HCT116 (cell line): ENCODE data around the gene BNC2. TPM values are rescaled to one million over a fixed set of nuclear protein-coding genes. Genes with fewer than 3 reads are reported as not detected.

Experiments
- ATAC-seq: fragments of 200-7000 bp; cut with Tn5 transposase; 2 replicates; pipeline ENCODE4 v1.9.1; 2020; ENCODE audit warnings: mild to moderate bottlenecking, moderate library complexity
- BruUV-seq: library from RNA; stranded (reverse); fragments of 400-500 nt; replicated peaks from 2 replicates; lab custom pipeline; 2021; lab: Mats Ljungman, UMichigan
- CTCF ChIA-PET: fragments of 300-600 bp; sonication (Branson Sonifier 250); formaldehyde crosslinking; loops from one replicate; lab custom pipeline; 2021; ENCODE audit warnings: antibody characterized with exemption; lab: Charles Lee
- POLR2A ChIA-PET: fragments of 300-600, 350-600 bp; sonication (Branson Sonifier 250); formaldehyde crosslinking; loops from one replicate; lab custom pipeline; 2021; ENCODE audit warnings: antibody characterized with exemption; lab: Charles Lee
- RAD21 ChIA-PET, 2 experiments: fragments of 300-600 bp; sonication (Branson Sonifier 250); formaldehyde crosslinking; loops; one replicate each; lab custom pipeline; 2023; ENCODE audit warnings: low total read pairs in 2 of 2; ENCODE audit not compliant: uncharacterized antibody in 2 of 2, unreplicated experiment in 2 of 2, low non-redundant PET in 1 of 2; lab: Charles Lee
- DNase-seq: peaks from one replicate; pipeline ENCODE4 v3.0.0-alpha.2; 2010; ENCODE audit warnings: low read depth, low spot score
- H2AFZ ChIP-seq: fragments of 200-600 bp; shearing (Covaris generic), sonication (generic); 2 replicates; pipeline ENCODE4 v1.6.1; 2017; ENCODE audit warnings: low read depth, mixed run types, mixed read lengths, antibody characterized with exemption, low read length; ENCODE audit not compliant: poor library complexity, severe bottlenecking
- H3K27ac ChIP-seq: 2 replicates; pipeline ENCODE4 v1.5.1; 2012; ENCODE audit warnings: low read depth, low read length
- H3K27me3 ChIP-seq: fragments of 200-600 bp; sonication (generic); 2 replicates; pipeline ENCODE4 v1.6.1; 2016; ENCODE audit warnings: mixed run types, low read length, mixed read lengths; ENCODE audit not compliant: insufficient read depth
- H3K36me3 ChIP-seq, 2 experiments: fragments of 200-500 bp in 1 of 2; fragments of 200-600 bp in 1 of 2; sonication (Bioruptor generic) in 1 of 2; sonication (generic) in 1 of 2; 2 replicates each; pipeline versions ENCODE4 v1.5.1 to v1.6.1; 2014 to 2016; ENCODE audit warnings: low read length in 2 of 2, inconsistent platforms in 1 of 2, mixed read lengths in 1 of 2, mixed run types in 1 of 2; ENCODE audit not compliant: insufficient read depth in 2 of 2, control insufficient read depth in 1 of 2
- H3K4me1 ChIP-seq, 2 experiments: fragments of 200-600 bp in 1 of 2; sonication (generic) in 1 of 2; 2 replicates each; pipeline versions ENCODE4 v1.5.1 to v1.6.1; 2012 to 2017; ENCODE audit warnings: low read length in 2 of 2, inconsistent platforms in 1 of 2, mild to moderate bottlenecking in 1 of 2, mixed read lengths in 1 of 2, mixed run types in 1 of 2, moderate library complexity in 1 of 2; ENCODE audit not compliant: insufficient read depth in 2 of 2, control insufficient read depth in 1 of 2
- H3K4me2 ChIP-seq: fragments of 200-600 bp; sonication (generic); 2 replicates; pipeline ENCODE4 v1.6.1; 2017; ENCODE audit warnings: mixed run types, low read length, mixed read lengths
- H3K4me3 ChIP-seq, 2 experiments: fragments of 200-600 bp in 1 of 2; sonication (generic) in 1 of 2; replicated peaks in 1 of 2; 2 replicates each; pipeline ENCODE4 v1.5.1; 2011 to 2016; ENCODE audit warnings: low read length in 2 of 2, control low read depth in 1 of 2, low read depth in 1 of 2, mild to moderate bottlenecking in 1 of 2, mixed read lengths in 1 of 2, mixed run types in 1 of 2
- H3K79me2 ChIP-seq: fragments of 200-600 bp; sonication (generic); 2 replicates; pipeline ENCODE4 v1.6.1; 2017; ENCODE audit warnings: mild to moderate bottlenecking, mixed run types, low read length, moderate library complexity, mixed read lengths; ENCODE audit not compliant: insufficient read depth
- H3K9ac ChIP-seq: fragments of 200-600 bp; sonication (generic); 2 replicates; pipeline ENCODE4 v1.6.1; 2016; ENCODE audit warnings: low read length, mixed read lengths
- H3K9me2 ChIP-seq: fragments of 200-600 bp; sonication (generic), shearing (Covaris generic); 2 replicates; pipeline ENCODE4 v1.6.1; 2017; ENCODE audit warnings: mixed run types, mild to moderate bottlenecking, moderate library complexity; ENCODE audit not compliant: insufficient read depth
- H3K9me3 ChIP-seq, 2 experiments: fragments of 200-500 bp in 1 of 2; fragments of 200-600 bp in 1 of 2; sonication (Bioruptor generic) in 1 of 2; sonication (generic) in 1 of 2; 2 replicates each; pipeline ENCODE4 v1.6.1; 2014 to 2017; ENCODE audit warnings: low read length in 2 of 2, mixed read lengths in 2 of 2, inconsistent platforms in 1 of 2, low read depth in 1 of 2, mild to moderate bottlenecking in 1 of 2, mixed run types in 1 of 2, moderate library complexity in 1 of 2; ENCODE audit not compliant: control insufficient read depth in 1 of 2, insufficient read depth in 1 of 2
- H4K20me1 ChIP-seq: fragments of 200-600 bp; sonication (generic), shearing (Covaris generic); 2 replicates; pipeline ENCODE4 v1.6.1; 2017; ENCODE audit warnings: mixed run types, mild to moderate bottlenecking, moderate library complexity; ENCODE audit not compliant: insufficient read depth
- EZH2 ChIP-seq: fragments of 200-600 bp; sonication (generic); IDR thresholded peaks from 2 replicates; pipeline ENCODE4 v1.6.1; 2017; ENCODE audit warnings: antibody characterized with exemption, mixed run types
- EZH2phosphoT487 ChIP-seq: fragments of 200-600 bp; IDR thresholded peaks from 2 replicates; pipeline ENCODE4 v1.6.1; 2018; ENCODE audit warnings: antibody characterized with exemption, borderline replicate concordance
- FOSL1 ChIP-seq: IDR thresholded peaks from 2 replicates; pipeline ENCODE4 v1.6.1; 2012; ENCODE audit warnings: low read depth
- JUND ChIP-seq: IDR thresholded peaks from 2 replicates; pipeline ENCODE4 v1.6.1; 2012
- MAX ChIP-seq: IDR thresholded peaks from 2 replicates; pipeline ENCODE4 v1.6.1; 2012
- RAD21 ChIP-seq: IDR thresholded peaks from 2 replicates; pipeline ENCODE4 v1.6.1; 2012; ENCODE audit warnings: low read depth, mild to moderate bottlenecking
- SIN3A ChIP-seq: IDR thresholded peaks from 2 replicates; pipeline ENCODE4 v1.6.1; 2012; ENCODE audit warnings: low read depth
- SP1 ChIP-seq: IDR thresholded peaks from 2 replicates; pipeline ENCODE4 v1.6.1; 2012; ENCODE audit warnings: low read depth
- TCF7L2 ChIP-seq: IDR thresholded peaks from 2 replicates; pipeline ENCODE4 v1.7.0; 2011; ENCODE audit warnings: borderline replicate concordance, inconsistent platforms; ENCODE audit not compliant: insufficient read depth, insufficient read length; ENCODE audit errors: extremely low read depth
- YY1 ChIP-seq: IDR thresholded peaks from 2 replicates; pipeline ENCODE4 v1.6.1; 2011; ENCODE audit warnings: low read length, low read depth, moderate library complexity, mild to moderate bottlenecking; ENCODE audit not compliant: insufficient replicate concordance; ENCODE audit errors: extremely low read depth
- ZFX ChIP-seq: fragments of 450-650 bp; IDR thresholded peaks from 2 replicates; pipeline ENCODE4 v1.6.1; 2017
- intact Hi-C: fragments of 100-400 bp; cut with micrococcal nuclease; formaldehyde crosslinking; loops from 2 replicates; pipeline ENCODE4 v1.10.0; 2022
- total RNA-seq: library from RNA; stranded (reverse); gene quantifications from one replicate; pipeline ENCODE4 v1.2.1, GENCODE V29; 2021; ENCODE audit not compliant: unreplicated experiment
- TF ChIP-seq, protein P1 (sequence below), 3 experiments: fragments of 200-600 bp in 1 of 3; sonication (generic) in 1 of 3; IDR thresholded peaks in 2 of 3; conservative IDR thresholded peaks in 1 of 3; 2 replicates each; pipeline ENCODE4 v1.5.1; 2012 to 2017; ENCODE audit warnings: low read depth in 2 of 3, low read length in 2 of 3, antibody characterized with exemption in 1 of 3, borderline replicate concordance in 1 of 3, control low read depth in 1 of 3, mild to moderate bottlenecking in 1 of 3, mixed read lengths in 1 of 3, mixed run types in 1 of 3, moderate library complexity in 1 of 3; ENCODE audit not compliant: insufficient read depth in 1 of 3
- TF ChIP-seq, protein P2 (sequence below): IDR thresholded peaks from 2 replicates; pipeline ENCODE4 v1.6.1; 2012
- TF ChIP-seq, protein P3 (sequence below): IDR thresholded peaks from 2 replicates; pipeline ENCODE4 v1.6.1; 2011; ENCODE audit warnings: mild to moderate bottlenecking, low read length, moderate library complexity; ENCODE audit not compliant: insufficient replicate concordance; ENCODE audit errors: extremely low read depth

BNC2 gene
- total RNA-seq, 1 experiment from 2014 or later: 0.37 TPM

DNA sequence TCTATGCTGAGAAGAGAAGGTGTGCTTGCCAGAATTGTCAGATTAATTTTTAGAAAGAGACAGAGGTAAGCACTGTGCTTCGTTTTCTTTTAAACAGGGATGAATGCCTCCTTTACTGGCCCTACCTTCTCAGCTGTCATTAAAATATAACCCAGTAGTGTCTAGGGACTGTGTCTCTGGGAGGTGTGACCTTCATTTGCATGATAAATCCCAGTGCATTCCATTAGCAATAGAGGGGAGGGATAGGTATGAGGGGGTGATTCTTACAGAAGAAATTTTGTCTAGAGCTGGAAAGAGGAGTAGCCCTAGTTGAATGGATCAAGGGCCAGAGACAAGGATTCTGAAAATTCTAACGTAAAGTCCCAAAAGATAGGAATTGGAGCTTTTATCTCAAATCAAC is 351.5 kb downstream of the BNC2 start:
- ChIA-PET POLR2A (no interaction called here), CTCF (no interaction called here), RAD21 (no interaction called here)
- Histone ChIP-seq H2AFZ (no peak overlapping the region), H3K9ac (no peak overlapping the region), H3K27ac (no peak overlapping the region), H3K4me3 (no peak overlapping the region), H3K4me1 (no peaks in the 10 kb centered on the region), H3K36me3 (no peaks in the 10 kb centered on the region), H3K9me2 (no peaks in the 10 kb centered on the region), H3K9me3 (no peaks in the 10 kb centered on the region), H3K27me3 (peaks cover 7% of the 10 kb centered on the region), H3K79me2 (no peaks in the 10 kb centered on the region), H4K20me1 (no peaks in the 10 kb centered on the region), H3K4me2 (no peak overlapping the region)
- no TSS peak for BruUV-seq
- DNase-seq (no peak), ATAC-seq (no peak)
- intact Hi-C loops: no loop called here
- TF ChIP-seq EZH2phosphoT487 (no peak), FOSL1 (no peak), SP1 (no peak), SIN3A (no peak)
- TF ChIP-seq, protein P1, sequence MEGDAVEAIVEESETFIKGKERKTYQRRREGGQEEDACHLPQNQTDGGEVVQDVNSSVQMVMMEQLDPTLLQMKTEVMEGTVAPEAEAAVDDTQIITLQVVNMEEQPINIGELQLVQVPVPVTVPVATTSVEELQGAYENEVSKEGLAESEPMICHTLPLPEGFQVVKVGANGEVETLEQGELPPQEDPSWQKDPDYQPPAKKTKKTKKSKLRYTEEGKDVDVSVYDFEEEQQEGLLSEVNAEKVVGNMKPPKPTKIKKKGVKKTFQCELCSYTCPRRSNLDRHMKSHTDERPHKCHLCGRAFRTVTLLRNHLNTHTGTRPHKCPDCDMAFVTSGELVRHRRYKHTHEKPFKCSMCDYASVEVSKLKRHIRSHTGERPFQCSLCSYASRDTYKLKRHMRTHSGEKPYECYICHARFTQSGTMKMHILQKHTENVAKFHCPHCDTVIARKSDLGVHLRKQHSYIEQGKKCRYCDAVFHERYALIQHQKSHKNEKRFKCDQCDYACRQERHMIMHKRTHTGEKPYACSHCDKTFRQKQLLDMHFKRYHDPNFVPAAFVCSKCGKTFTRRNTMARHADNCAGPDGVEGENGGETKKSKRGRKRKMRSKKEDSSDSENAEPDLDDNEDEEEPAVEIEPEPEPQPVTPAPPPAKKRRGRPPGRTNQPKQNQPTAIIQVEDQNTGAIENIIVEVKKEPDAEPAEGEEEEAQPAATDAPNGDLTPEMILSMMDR (IDR thresholded peaks at IDR 0.05 in 2 of 3, conservative IDR thresholded peaks at IDR 0.05 in 1 of 3; ENCODE audit: borderline replicate concordance in 1 of 3, insufficient read depth in 1 of 3, low read depth in 2 of 3, low read length in 2 of 3): no peak

DNA sequence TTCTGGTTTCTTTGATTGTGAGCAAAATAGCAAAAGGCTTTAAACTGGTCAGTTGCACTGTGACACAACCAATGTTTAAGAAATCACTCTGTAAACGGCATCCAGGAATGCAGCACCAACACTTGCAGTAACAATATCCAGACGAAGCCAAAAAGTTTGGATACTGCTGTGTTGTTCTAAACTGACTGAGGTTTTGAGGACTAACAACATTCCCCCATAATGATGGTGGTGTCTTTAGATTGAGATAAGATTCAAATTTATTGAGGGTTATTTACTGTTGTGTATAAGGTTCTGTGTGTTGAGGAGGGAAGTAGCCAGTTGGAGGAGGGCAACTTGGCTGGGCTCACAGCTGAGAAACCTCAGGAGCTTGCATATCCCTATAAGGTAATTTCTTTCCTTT is 353.6 kb downstream of the BNC2 start:
- CTCF ChIA-PET: no interaction called here
- no TSS peak for BruUV-seq
- TF ChIP-seq, protein P2, sequence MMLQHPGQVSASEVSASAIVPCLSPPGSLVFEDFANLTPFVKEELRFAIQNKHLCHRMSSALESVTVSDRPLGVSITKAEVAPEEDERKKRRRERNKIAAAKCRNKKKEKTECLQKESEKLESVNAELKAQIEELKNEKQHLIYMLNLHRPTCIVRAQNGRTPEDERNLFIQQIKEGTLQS: no peak
- TF ChIP-seq, protein P3, sequence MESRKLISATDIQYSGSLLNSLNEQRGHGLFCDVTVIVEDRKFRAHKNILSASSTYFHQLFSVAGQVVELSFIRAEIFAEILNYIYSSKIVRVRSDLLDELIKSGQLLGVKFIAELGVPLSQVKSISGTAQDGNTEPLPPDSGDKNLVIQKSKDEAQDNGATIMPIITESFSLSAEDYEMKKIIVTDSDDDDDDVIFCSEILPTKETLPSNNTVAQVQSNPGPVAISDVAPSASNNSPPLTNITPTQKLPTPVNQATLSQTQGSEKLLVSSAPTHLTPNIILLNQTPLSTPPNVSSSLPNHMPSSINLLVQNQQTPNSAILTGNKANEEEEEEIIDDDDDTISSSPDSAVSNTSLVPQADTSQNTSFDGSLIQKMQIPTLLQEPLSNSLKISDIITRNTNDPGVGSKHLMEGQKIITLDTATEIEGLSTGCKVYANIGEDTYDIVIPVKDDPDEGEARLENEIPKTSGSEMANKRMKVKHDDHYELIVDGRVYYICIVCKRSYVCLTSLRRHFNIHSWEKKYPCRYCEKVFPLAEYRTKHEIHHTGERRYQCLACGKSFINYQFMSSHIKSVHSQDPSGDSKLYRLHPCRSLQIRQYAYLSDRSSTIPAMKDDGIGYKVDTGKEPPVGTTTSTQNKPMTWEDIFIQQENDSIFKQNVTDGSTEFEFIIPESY: no peak
- no peak for TF ChIP-seq YY1
- TF ChIP-seq TCF7L2: no peak
- TF ChIP-seq, protein P1 (IDR thresholded peaks at IDR 0.05 in 2 of 3, conservative IDR thresholded peaks at IDR 0.05 in 1 of 3; ENCODE audit: borderline replicate concordance in 1 of 3, insufficient read depth in 1 of 3, low read depth in 2 of 3, low read length in 2 of 3): no peak
- no peak for TF ChIP-seq MAX
- no peak for TF ChIP-seq RAD21
- TF ChIP-seq EZH2: no peak
- TF ChIP-seq ZFX: no peak
- no peak for TF ChIP-seq JUND

More for the DNA sequence above, 353.6 kb downstream of the BNC2 start:
- Histone ChIP-seq H4K20me1 (no peaks in the 10 kb centered on the region), H3K9ac (no peak overlapping the region), H3K4me1 (no peaks in the 10 kb centered on the region), H3K9me3 (no peaks in the 10 kb centered on the region), H3K4me2 (no peak overlapping the region), H3K4me3 (no peak overlapping the region), H3K9me2 (no peaks in the 10 kb centered on the region), H2AFZ (no peak overlapping the region), H3K27me3 (peaks cover 7% of the 10 kb centered on the region), H3K27ac (no peak overlapping the region), H3K79me2 (no peaks in the 10 kb centered on the region), H3K36me3 (no peaks in the 10 kb centered on the region)
- POLR2A ChIA-PET: no interaction called here
- intact Hi-C loops: no loop called here
- RAD21 ChIA-PET: no interaction called here
- no peak for ATAC-seq
- no peak for DNase-seq
